Endothelial cell of umbilical vein (primary cell): ENCODE data around the gene CNKSR3. TPM values are rescaled to one million over a fixed set of nuclear protein-coding genes. Genes with fewer than 3 reads are reported as not detected.

Experiments used
- BruUV-seq: library from RNA; stranded (reverse); fragments of 400-500 nt; replicated peaks from 2 replicates; lab custom pipeline; 2021; lab: Mats Ljungman, UMichigan
- CTCF ChIA-PET: fragments of 300-600, 350-600 bp; sonication (Branson Sonifier 250); formaldehyde crosslinking; loops from one replicate; lab custom pipeline; 2021; ENCODE audit warnings: antibody characterized with exemption, inconsistent platforms; lab: Charles Lee
- POLR2A ChIA-PET: fragments of 300-600, 350-600 bp; sonication (Branson Sonifier 250); formaldehyde crosslinking; loops from one replicate; lab custom pipeline; 2021; ENCODE audit warnings: antibody characterized with exemption, inconsistent platforms; lab: Charles Lee
- DNase-seq: peaks from one replicate; pipeline ENCODE4 v3.0.0-alpha.2; 2011; ENCODE audit warnings: low read depth, low spot score
- FAIRE-seq: peaks from 2 replicates; lab custom pipeline; 2011; peaks lifted over from hg19 to GRCh38; lab: Jason Lieb, UNC
- H2AFZ ChIP-seq: 2 replicates; pipeline ENCODE4 v1.6.0; 2012; ENCODE audit warnings: low read depth, low read length, control low read depth, inconsistent platforms
- H3K27ac ChIP-seq: 2 replicates; pipeline ENCODE4 v1.5.1; 2011; ENCODE audit warnings: low read depth, mild to moderate bottlenecking, control low read depth, low read length, moderate library complexity; ENCODE audit not compliant: insufficient read depth
- H3K27me3 ChIP-seq, 2 experiments: 2 replicates each; pipeline versions ENCODE4 v1.6.0 to v1.6.1; 2011; ENCODE audit warnings: low read length in 2 of 2, mixed read lengths in 1 of 2; ENCODE audit not compliant: control insufficient read depth in 2 of 2, insufficient read depth in 2 of 2
- H3K36me3 ChIP-seq, 2 experiments: 2 replicates in 1 of 2; 3 replicates in 1 of 2; pipeline ENCODE4 v1.5.1; 2011; ENCODE audit warnings: low read length in 2 of 2, mild to moderate bottlenecking in 1 of 2, moderate library complexity in 1 of 2; ENCODE audit not compliant: control insufficient read depth in 2 of 2, insufficient read depth in 2 of 2; ENCODE audit errors: extremely low read depth in 1 of 2
- H3K4me1 ChIP-seq: 3 replicates; pipeline ENCODE4 v1.5.1; 2011; ENCODE audit warnings: mild to moderate bottlenecking, low read length; ENCODE audit not compliant: control insufficient read depth, insufficient read depth; ENCODE audit errors: extremely low read depth
- H3K4me2 ChIP-seq: 2 replicates; pipeline ENCODE4 v1.6.1; 2011; ENCODE audit warnings: low read length, control low read depth, mixed read lengths; ENCODE audit not compliant: insufficient read depth
- H3K4me3 ChIP-seq, 3 experiments: fragments of 200-600 bp in 1 of 3; sonication (generic), shearing (Covaris generic) in 1 of 3; replicated peaks in 1 of 3; 2 replicates each; pipeline ENCODE4 v1.5.1; 2011 to 2016; ENCODE audit warnings: control low read depth in 3 of 3, low read length in 3 of 3, mild to moderate bottlenecking in 2 of 3, inconsistent platforms in 1 of 3, low read depth in 1 of 3, moderate library complexity in 1 of 3; ENCODE audit not compliant: insufficient read depth in 1 of 3
- H3K79me2 ChIP-seq: 2 replicates; pipeline ENCODE4 v1.6.0; 2012; ENCODE audit warnings: low read length, inconsistent platforms; ENCODE audit not compliant: control insufficient read depth, insufficient read depth
- H3K9ac ChIP-seq: replicated peaks from 2 replicates; pipeline ENCODE3; 2011; ENCODE audit warnings: low read length, control low read depth; ENCODE audit not compliant: insufficient read depth; ENCODE audit errors: extremely low read depth
- H3K9me1 ChIP-seq: replicated peaks from 3 replicates; pipeline ENCODE4 v1.6.0; 2011; ENCODE audit warnings: mild to moderate bottlenecking, low read length; ENCODE audit not compliant: control insufficient read depth, insufficient read depth; ENCODE audit errors: extremely low read depth
- H3K9me3 ChIP-seq: replicated peaks from 2 replicates; pipeline ENCODE4 v1.5.1; 2012; ENCODE audit warnings: low read length, inconsistent platforms; ENCODE audit not compliant: control insufficient read depth, insufficient read depth
- H4K20me1 ChIP-seq: replicated peaks from 2 replicates; pipeline ENCODE3; 2011; ENCODE audit warnings: mild to moderate bottlenecking, low read length; ENCODE audit not compliant: control insufficient read depth, insufficient read depth; ENCODE audit errors: extremely low read depth
- EZH2 ChIP-seq: IDR thresholded peaks from 2 replicates; pipeline ENCODE4 v1.6.1; 2012; ENCODE audit warnings: borderline replicate concordance, low read depth, mild to moderate bottlenecking, moderate library complexity, low read length, inconsistent platforms; ENCODE audit not compliant: severe bottlenecking
- FOS ChIP-seq: IDR thresholded peaks from 2 replicates; pipeline ENCODE4 v1.6.1; 2011; ENCODE audit warnings: mild to moderate bottlenecking, low read length, moderate library complexity, borderline replicate concordance; ENCODE audit not compliant: insufficient read depth
- GATA2 ChIP-seq: IDR thresholded peaks from 2 replicates; pipeline ENCODE4 v1.7.0; 2011; ENCODE audit warnings: low read depth, mild to moderate bottlenecking, moderate library complexity, mixed read lengths, low read length; ENCODE audit not compliant: insufficient read length, insufficient read depth
- JUN ChIP-seq: IDR thresholded peaks from 2 replicates; pipeline ENCODE4 v1.6.1; 2011; ENCODE audit warnings: borderline replicate concordance, low read depth; ENCODE audit not compliant: insufficient read length, insufficient read depth
- MAX ChIP-seq: IDR thresholded peaks from 2 replicates; pipeline ENCODE4 v1.6.1; 2011; ENCODE audit not compliant: insufficient read depth, insufficient read length
- MYC ChIP-seq: IDR thresholded peaks from one replicate; pipeline ENCODE4 v1.6.1; 2011; ENCODE audit warnings: mild to moderate bottlenecking, low read depth, low read length
- POLR2A ChIP-seq: IDR thresholded peaks from 2 replicates; pipeline ENCODE4 v1.6.1; 2012; ENCODE audit warnings: low read depth, mild to moderate bottlenecking, control low read depth, low read length
- POLR2AphosphoS5 ChIP-seq: IDR thresholded peaks from 2 replicates; pipeline ENCODE4 v1.6.1; 2012; ENCODE audit warnings: low read depth, mild to moderate bottlenecking, control low read depth, low read length, moderate library complexity; ENCODE audit not compliant: insufficient read depth
- dilution Hi-C: fragments of 300-500 bp; cut with MboI; formaldehyde crosslinking; loops from one replicate; pipeline ENCODE4 v1.15.0; 2019; ENCODE audit warnings: low sequenced_read_pairs; ENCODE audit not compliant: extremely low pct_ligation_motif_present
- intact Hi-C: fragments of 100-400 bp; cut with micrococcal nuclease; formaldehyde crosslinking; loops from one replicate; pipeline ENCODE4 v1.10.0; 2022
- polyA plus RNA-seq, 4 experiments: library from polyadenylated mRNA; depleted of rRNA in 3 of 4; stranded (reverse) in 3 of 4; unstranded in 1 of 4; fragments of >200 nt; gene quantifications; 2 replicates each; pipeline versions ENCODE4 v1.2.1 to v1.2.3, GENCODE V29; 2011 to 2012; ENCODE audit warnings: missing spikeins in 1 of 4
- total RNA-seq: library from RNA; stranded (reverse); gene quantifications from 2 replicates; pipeline ENCODE4 v1.2.3, GENCODE V29; 2021
- TF ChIP-seq, protein P1 (sequence below), 2 donors: IDR thresholded peaks; 1 replicate in 1 of 2; 2 replicates in 1 of 2; pipeline ENCODE4 v1.5.1; 2011; ENCODE audit warnings: low read length in 2 of 2, mild to moderate bottlenecking in 2 of 2, moderate library complexity in 2 of 2, control low read depth in 1 of 2, inconsistent platforms in 1 of 2, low read depth in 1 of 2; ENCODE audit not compliant: insufficient read depth in 1 of 2; ENCODE audit errors: extremely low read depth in 1 of 2

CNKSR3 gene
- total and polyA plus RNA-seq, 2 donors (not counting 3 experiments of a cell fraction or from before 2014, with no cell fraction given), result 2.3 to 15.6 TPM

DNA sequence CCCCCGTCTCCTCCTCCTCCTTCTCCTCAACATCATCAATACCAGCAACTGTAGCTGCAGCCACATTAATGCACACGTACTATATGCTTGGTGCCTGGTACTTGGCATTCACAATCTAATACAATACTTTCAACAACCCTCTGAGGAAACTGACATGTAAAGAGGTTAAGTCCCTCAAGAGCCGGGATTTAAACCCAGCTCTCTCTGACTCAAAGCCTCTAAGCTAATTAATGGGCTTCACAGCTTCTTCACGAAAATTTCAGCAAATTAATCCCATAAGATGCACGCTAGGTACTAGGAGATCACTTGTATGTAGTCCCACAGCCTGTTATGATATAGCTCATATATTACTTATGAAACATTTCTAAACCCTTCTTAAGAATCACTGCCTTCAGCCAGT is 80.8 kb downstream of the CNKSR3 start:
- FAIRE-seq (no peak), DNase-seq (no peak)
- Histone ChIP-seq H3K4me3 (no peak overlapping the region), H3K27ac (no peak overlapping the region), H3K36me3 (no peaks in the 10 kb centered on the region), H3K79me2 (no peaks in the 10 kb centered on the region), H3K4me1 (peaks cover 21% of the 10 kb centered on the region), H3K27me3 (no peaks in the 10 kb centered on the region), H4K20me1 (no peaks in the 10 kb centered on the region), H3K9me3 (no peaks in the 10 kb centered on the region), H2AFZ (no peak overlapping the region), H3K4me2 (no peak overlapping the region), H3K9ac (no peak overlapping the region), H3K9me1 (no peaks in the 10 kb centered on the region)
- TF ChIP-seq POLR2A, result no peak
- TF ChIP-seq FOS, result no peak
- no peak for TF ChIP-seq POLR2AphosphoS5
- no peak for TF ChIP-seq JUN
- TF ChIP-seq, protein P1, sequence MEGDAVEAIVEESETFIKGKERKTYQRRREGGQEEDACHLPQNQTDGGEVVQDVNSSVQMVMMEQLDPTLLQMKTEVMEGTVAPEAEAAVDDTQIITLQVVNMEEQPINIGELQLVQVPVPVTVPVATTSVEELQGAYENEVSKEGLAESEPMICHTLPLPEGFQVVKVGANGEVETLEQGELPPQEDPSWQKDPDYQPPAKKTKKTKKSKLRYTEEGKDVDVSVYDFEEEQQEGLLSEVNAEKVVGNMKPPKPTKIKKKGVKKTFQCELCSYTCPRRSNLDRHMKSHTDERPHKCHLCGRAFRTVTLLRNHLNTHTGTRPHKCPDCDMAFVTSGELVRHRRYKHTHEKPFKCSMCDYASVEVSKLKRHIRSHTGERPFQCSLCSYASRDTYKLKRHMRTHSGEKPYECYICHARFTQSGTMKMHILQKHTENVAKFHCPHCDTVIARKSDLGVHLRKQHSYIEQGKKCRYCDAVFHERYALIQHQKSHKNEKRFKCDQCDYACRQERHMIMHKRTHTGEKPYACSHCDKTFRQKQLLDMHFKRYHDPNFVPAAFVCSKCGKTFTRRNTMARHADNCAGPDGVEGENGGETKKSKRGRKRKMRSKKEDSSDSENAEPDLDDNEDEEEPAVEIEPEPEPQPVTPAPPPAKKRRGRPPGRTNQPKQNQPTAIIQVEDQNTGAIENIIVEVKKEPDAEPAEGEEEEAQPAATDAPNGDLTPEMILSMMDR (IDR thresholded peaks at IDR 0.05; ENCODE audit: extremely low read depth in 1 of 2, insufficient read depth in 1 of 2, low read depth in 1 of 2, low read length in 2 of 2), result no peak
- TF ChIP-seq GATA2, result no peak
- no peak for TF ChIP-seq EZH2
- no peak for TF ChIP-seq MAX
- TF ChIP-seq MYC, result no peak
- ChIA-PET POLR2A (interaction anchor here (0.6 kb wide), 1 partner anchor 15 kb away, joined by 12 read pairs; no protein-coding TSS in a partner anchor), CTCF (interaction anchor here (1.9 kb wide), 1 partner anchor 71 kb away, joined by 4 read pairs; no protein-coding TSS in a partner anchor)
- no TSS peak for BruUV-seq
- dilution Hi-C loops, result no loop called here
- intact Hi-C loops, result loop anchor here (1.0 kb wide), 1 partner anchor 9 kb away; no protein-coding TSS in a partner anchor
